NCI-H748 (cell line): ENCODE results near the gene PPARD.
"Not testable (repeated sequence)": the region's sequence is repeated elsewhere in the genome, so short reads cannot be mapped to it uniquely, and the experiment has no call there.

Experiments
- DNase-seq: peaks from one replicate; lab custom pipeline; 2025; ENCODE audit not compliant: unreplicated experiment; lab: John Stamatoyannopoulos, UW

PPARD gene

GRCh38 chr6:35378261-35378660, 35.9 kb downstream of the PPARD start:
- no peak for DNase-seq

DNA sequence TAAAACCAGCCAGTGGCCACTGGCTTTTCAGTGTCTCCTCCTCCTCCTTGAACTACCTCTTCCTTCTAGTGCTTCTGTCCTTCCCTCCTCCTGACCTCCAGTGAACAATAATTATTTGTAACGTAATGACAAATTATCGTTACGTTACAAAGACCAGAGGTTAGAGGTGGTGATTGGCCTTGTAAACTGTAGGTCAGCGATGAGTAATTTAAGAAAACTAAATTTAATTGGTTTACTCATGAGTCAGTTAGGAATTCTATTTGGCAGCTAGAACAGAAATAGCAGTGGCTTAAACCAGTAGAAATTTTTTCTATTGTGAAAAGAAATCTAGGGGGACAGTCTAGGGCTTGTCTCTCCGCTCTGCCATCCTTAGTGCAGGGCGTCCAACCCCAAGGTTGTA, 38.8 kb downstream of the PPARD start:
- no peak for DNase-seq

DNA sequence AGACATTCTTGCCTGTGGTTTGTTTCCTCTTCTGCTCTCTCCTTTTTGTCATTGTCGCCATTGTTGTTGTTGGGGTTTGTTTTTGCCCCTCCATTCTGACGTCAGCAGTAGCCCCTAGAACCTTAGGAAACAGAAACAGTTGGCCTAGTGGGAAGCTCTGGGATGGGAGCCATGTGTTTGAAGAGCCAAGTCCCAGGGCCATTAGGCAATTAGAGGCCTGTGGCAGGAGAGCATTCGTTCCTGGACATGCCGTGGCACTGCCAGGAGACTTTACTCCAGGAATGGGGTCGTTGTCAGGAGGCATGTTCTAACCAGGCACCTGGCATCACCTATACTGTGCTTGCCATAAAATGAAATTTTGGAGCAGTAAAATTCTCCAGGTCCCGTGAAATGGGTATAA, 39.7 kb downstream of the PPARD start:
- DNase-seq = no peak

DNA sequence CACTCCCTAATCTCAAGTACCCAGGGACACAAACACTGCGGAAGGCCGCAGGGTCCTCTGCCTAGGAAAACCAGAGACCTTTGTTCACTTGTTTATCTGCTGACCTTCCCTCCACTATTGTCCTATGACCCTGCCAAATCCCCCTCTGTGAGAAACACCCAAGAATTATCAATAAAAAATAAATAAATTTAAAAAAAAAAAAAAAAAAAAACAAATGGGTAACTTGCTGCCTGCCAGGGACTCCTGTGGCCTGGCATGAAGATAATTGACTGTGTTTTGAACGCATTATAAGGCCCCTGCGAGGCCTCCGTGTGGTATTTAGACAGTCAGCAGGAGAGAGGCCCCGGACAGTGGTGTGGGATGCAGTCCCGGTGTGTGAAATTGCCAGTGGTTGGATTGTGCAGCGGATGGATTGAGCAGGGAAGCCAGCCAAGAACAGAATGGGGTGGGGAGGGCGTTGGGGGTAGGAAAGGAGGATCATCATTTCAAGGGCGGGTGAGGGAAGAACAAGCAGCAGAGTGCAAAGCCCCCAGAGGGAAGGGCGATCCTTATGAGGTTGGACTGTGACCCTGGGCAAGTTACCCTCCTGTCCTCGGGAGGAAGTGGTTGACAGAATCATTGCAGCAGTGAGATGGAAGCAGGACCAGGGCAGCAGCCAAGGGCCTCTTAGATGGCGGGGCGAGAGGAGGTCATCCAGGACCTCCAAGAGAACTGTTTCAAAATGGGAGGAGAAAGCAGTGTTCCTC, 43.3 kb downstream of the PPARD start:
- DNase-seq = peak; percentile 70

- no peak for DNase-seq
These were observed 44.6 kb downstream of the PPARD start for GRCh38 chr6:35386989-35387388.

DNA sequence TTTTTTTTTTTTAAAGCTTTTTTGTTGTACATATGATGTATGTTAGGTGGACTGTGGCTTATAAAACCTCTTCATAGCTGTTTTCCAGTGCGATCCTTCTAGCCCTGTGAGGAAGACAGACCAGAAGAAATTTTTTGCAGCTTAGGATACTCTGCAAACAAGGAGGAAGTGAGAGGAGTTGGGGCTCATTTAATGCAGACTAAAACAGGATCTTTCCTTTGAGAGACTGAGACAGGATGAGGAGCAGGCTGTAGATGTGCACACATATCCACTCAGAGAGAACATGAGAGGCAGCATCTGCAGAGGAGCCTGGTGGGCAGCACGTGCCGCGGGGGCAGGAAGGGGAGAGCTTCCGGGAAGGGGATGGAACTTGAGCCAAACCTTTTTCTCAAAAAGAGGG, 45.7 kb downstream of the PPARD start:
- no peak for DNase-seq

DNA sequence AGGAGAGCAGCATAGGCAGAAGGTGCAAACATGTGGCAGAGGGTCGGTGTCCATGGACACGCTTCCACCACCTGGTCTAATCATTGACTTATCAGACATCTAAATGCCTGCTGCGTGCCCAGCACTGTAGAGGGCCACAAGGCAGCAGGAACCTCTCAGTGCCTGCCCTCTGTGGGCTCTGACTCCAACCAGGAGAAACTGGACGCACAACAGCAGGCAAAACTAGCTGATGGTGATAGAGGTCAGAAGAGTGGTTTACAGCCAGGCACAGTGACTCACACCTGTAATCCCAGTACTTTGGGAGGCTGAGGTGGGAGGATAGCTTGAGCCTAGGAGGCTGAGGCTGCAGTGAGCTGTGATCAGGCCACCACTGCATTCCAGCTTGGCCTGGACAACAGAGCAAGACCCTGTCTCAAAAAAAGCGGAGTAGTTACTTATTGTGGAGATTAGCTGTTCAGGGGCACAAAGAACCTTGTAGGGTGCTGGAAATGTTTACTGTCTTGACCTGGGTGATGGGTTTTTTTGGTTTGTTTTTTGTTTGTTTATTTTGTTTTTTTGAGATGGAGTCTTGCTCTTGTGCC, 46.5 kb downstream of the PPARD start:
- DNase-seq = no peak

- not testable (repeated sequence) for DNase-seq
These were observed 47.0 kb downstream of the PPARD start for GRCh38 chr6:35389386-35389785.

GRCh38 chr6:35391240-35391968, 49.0 kb downstream of the PPARD start:
- no peak for DNase-seq

DNA sequence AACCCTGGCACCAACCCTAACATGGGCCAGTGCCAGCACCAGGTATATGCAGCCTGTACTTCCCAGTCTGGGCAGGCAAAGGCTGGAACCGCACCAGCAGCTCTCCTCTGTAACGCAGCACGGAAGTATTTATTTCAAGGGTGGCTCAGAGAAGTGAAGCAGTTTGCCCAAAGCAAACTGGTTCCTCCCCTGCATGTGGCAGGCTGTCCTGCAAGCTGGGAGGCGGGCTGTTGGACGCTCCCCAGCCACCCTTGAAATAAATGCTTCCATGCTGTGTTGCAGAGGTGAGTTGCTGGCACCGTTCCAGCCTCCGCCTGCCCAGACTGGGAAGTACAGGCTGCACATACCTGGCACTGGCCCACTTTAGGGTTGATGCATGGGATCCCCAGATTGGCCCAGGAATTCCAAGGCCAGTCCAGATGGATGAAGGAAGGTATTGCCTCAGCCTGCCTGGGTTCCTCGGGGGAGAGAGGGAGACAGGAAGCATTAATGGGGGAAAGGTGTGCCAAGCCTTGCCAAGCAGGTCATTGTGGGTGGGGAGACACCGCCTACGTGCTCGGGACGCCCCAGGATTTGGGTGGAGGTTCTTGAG, 49.8 kb downstream of the PPARD start:
- DNase-seq = peak; percentile 73

DNA sequence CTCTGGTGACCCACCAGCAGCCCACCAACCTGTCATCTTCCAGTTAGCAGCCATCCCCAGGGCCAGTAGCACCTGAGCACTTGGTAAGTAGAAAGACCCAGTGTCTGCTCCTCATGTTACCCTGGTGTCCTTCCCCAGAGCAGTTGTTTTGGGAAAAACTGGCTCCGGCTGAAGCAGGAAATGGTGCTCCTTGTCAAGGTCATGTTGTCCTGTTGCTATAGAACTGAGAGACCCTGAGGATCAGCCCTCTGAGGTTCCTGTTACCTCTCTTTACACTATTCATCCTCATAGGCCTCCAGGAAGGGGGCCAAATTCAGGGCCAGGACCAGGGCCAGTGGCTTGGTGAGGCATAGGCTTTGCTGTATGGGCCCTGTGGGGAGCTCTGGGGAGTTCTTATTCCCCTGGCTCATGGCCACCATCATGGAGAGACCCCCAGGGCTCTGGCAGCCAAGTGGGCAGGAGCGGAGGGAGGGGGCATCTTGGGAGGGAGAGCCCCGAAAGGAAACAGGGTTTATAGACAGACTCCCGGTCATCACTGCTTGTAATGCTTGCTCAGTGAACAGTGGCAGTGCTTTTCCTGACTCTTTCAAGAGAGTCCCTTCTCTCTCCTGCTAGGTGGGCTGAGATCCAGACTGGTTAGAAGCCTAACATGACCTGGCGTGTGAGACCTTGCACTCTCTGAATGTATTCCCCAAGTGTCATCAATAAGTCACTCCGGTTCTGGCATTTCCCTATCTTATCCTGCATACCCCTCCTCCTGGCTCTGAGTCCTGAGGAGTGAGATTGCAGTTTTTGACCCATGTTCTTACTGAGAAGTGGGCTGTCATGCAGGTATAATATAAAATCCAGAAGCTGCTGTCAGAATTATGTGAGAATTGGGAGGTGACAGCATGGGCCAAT, 50.7 kb downstream of the PPARD start:
- DNase-seq = no peak

GRCh38 chr6:35396991-35397390, 54.6 kb downstream of the PPARD start:
- no peak for DNase-seq

- no peak for DNase-seq
These were observed 55.6 kb downstream of the PPARD start for GRCh38 chr6:35397806-35398418.

- no peak for DNase-seq
These were observed 56.2 kb downstream of the PPARD start for GRCh38 chr6:35398526-35398925.

DNA sequence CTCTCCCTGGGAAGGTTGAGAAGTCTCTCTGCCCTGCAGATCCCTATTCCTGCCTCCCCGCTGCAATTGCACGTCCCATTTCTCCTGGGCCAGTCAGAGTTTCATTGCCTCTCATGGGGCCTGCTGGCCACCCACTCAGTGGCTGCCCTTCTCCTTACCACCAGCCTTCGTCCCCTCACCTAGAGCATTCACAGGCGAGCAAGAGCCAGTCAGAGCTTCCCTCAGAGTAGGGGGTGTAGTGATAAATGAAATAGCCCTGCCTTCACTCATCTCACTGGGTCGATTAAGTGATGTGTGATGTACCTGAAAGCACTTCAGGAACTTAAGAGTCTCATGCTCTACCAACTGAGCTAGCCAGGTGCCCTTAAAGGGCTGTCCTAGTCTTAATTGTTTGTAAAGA, 57.8 kb downstream of the PPARD start:
- DNase-seq = no peak

- DNase-seq = no peak
These were observed 58.5 kb downstream of the PPARD start for GRCh38 chr6:35400901-35401311.

DNA sequence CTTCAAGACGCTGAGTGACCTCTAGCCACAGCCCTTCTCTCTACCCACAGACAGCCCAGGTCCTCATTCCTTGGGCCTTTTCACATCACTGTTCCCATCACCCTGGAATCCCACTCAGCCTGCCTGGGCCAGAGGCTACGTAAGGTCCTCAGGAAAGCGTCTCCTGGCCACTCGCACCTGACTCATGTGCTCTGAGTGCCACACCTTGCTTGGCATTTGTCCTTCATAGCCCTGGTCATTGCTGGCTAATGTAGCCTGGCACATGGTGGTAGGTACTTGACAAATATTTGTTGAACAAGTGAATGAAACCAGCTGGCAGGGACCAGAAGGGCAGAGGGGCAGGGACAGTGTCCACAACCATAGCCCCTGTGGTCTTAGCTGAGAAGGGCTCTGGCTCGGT, 59.2 kb downstream of the PPARD start:
- no peak for DNase-seq

DNA sequence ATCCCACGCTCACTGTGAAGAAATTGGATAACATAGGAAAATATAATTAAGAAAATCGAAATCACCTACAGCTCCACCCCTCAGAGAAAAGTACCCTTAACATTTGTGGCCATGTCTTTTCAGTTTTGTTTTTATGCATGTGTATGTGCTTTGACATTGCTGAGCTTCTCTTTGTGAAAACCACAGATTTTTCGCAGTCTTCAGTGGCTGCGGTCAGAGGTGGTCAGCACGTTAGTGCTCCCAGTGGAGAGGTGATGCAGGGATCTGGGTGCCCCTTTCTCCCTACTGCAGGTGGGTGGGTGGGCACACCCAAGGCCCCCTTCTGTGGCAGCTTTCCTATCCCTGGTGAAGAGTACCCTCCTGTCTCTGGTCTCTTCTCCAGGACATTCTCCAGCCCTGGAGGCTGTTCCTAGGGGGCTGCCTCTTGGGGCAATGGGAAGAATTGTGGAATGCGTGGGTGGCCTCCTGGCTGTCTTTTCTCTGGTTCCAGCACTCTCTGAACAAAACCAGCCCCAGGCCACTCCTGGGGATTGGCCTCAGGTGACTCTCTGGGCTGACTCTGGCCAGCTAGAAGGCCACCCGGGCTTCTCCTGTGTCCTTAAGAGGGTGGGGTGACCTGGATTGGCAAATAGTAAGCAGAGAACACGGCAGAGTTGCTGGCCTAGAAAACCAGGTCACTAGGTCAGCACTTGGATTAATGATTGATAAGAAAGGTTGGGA, 59.9 kb downstream of the PPARD start:
- DNase-seq = no peak

DNA sequence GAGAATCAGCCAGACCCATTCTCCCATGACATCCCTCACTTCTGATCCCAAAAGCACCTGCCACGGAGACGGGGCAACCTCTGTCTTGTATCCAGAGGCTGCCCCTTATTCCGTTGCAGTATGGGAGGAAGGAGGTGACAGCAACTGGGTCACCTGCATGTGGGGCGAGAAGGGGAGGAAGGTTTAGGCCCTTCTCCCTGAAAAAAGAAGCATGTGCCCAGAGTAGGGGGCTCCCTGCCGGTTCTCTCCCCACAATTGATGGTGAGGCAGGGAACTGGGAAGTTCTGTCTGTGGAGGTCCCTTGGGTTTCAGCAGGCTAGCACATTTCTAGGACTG, 60.5 kb downstream of the PPARD start:
- DNase-seq = no peak
